HEK293T (cell line): Measurements from ENCODE around the gene CD1D.
"Not testable (repeated sequence)": the region's sequence is repeated elsewhere in the genome, so short reads cannot be mapped to it uniquely, and the experiment has no call there.

Experiments
- CTCF ChIA-PET: fragments of 350-600 bp; formaldehyde crosslinking; extraction: SDS; loops from one replicate; lab custom pipeline; 2021; ENCODE audit warnings: antibody characterized with exemption, inconsistent platforms; lab: Yijun Ruan, JAX
- POLR2A ChIA-PET: fragments of 350-600 bp; formaldehyde crosslinking; extraction: SDS; loops from one replicate; lab custom pipeline; 2020; ENCODE audit warnings: antibody characterized with exemption, inconsistent platforms; lab: Yijun Ruan, JAX
- DNase-seq: peaks from one replicate; pipeline ENCODE4 v3.0.0; 2012; ENCODE audit warnings: mixed read lengths; ENCODE audit errors: extremely low spot score
- ARNT ChIP-seq: fragments of 450-650 bp; IDR thresholded peaks from 2 replicates; pipeline ENCODE4 v1.6.1; 2017; ENCODE audit warnings: mild to moderate bottlenecking
- BHLHE40 ChIP-seq: fragments of 450-650 bp; IDR thresholded peaks from 2 replicates; pipeline ENCODE4 v1.6.1; 2016; ENCODE audit warnings: mild to moderate bottlenecking, moderate library complexity, borderline replicate concordance
- CTBP1 ChIP-seq: fragments of 450-650 bp; IDR thresholded peaks from 2 replicates; pipeline ENCODE4 v1.6.1; 2016; ENCODE audit warnings: borderline replicate concordance
- ELF4 ChIP-seq: fragments of 450-650 bp; IDR thresholded peaks from 2 replicates; pipeline ENCODE4 v1.6.1; 2017; ENCODE audit warnings: antibody characterized with exemption
- FOXA1 ChIP-seq: fragments of 450-650 bp; IDR thresholded peaks from 2 replicates; pipeline ENCODE4 v1.6.1; 2016; ENCODE audit warnings: mild to moderate bottlenecking
- FOXK2 ChIP-seq: fragments of 450-650 bp; IDR thresholded peaks from 2 replicates; pipeline ENCODE4 v1.6.1; 2016; ENCODE audit warnings: mild to moderate bottlenecking
- FOXM1 ChIP-seq: fragments of 450-650 bp; IDR thresholded peaks from 2 replicates; pipeline ENCODE4 v1.6.1; 2017; ENCODE audit warnings: mild to moderate bottlenecking, borderline replicate concordance
- HDGF ChIP-seq: fragments of 450-650 bp; IDR thresholded peaks from 2 replicates; pipeline ENCODE4 v1.6.1; 2017; ENCODE audit warnings: antibody characterized with exemption, borderline replicate concordance
- L3MBTL2 ChIP-seq: fragments of 450-650 bp; conservative IDR thresholded peaks from 2 replicates; pipeline ENCODE4 v1.6.1; 2016; ENCODE audit warnings: mild to moderate bottlenecking
- LEF1 ChIP-seq: fragments of 450-650 bp; IDR thresholded peaks from 2 replicates; pipeline ENCODE4 v1.6.1; 2017; ENCODE audit warnings: mild to moderate bottlenecking, borderline replicate concordance
- NFRKB ChIP-seq: fragments of 450-650 bp; IDR thresholded peaks from 2 replicates; pipeline ENCODE4 v1.6.1; 2016; ENCODE audit warnings: mild to moderate bottlenecking, moderate library complexity
- PKNOX1 ChIP-seq: fragments of 450-650 bp; IDR thresholded peaks from 2 replicates; pipeline ENCODE4 v1.6.1; 2016
- SP1 ChIP-seq: fragments of 450-650 bp; IDR thresholded peaks from 2 replicates; pipeline ENCODE4 v1.6.1; 2017
- SUZ12 ChIP-seq: fragments of 450-650 bp; IDR thresholded peaks from 2 replicates; pipeline ENCODE4 v1.6.1; 2016; ENCODE audit warnings: mild to moderate bottlenecking
- TARDBP ChIP-seq: fragments of 450-650 bp; IDR thresholded peaks from 2 replicates; pipeline ENCODE4 v1.6.1; 2016
- ZNF384 ChIP-seq: fragments of 450-650 bp; IDR thresholded peaks from 2 replicates; pipeline ENCODE4 v1.6.1; 2016

The CD1D gene

GRCh38 chr1:158200527-158200926 lies 19.8 kb downstream of the CD1D start:
- CTCF ChIA-PET, result interaction anchor here (0.6 kb wide), 1 partner anchor 596 kb away, joined by 3 read pairs; no protein-coding TSS in a partner anchor
- POLR2A ChIA-PET, result no interaction called here
- DNase-seq, result no peak

GRCh38 chr1:158203693-158204457 lies 23.2 kb downstream of the CD1D start:
- DNase-seq, result peak; percentile 42

More at GRCh38 chr1:158200527-158200926, 19.8 kb downstream of the CD1D start:
- TF ChIP-seq FOXM1 (no peak), TARDBP (no peak), ZNF384 (no peak), PKNOX1 (no peak), CTBP1 (no peak), SUZ12 (no peak), NFRKB (no peak), FOXK2 (no peak), L3MBTL2 (no peak), HDGF (no peak), SP1 (no peak), FOXA1 (no peak), ELF4 (no peak), BHLHE40 (no peak), ARNT (no peak), LEF1 (no peak)

GRCh38 chr1:158204458-158204827 lies 23.7 kb downstream of the CD1D start:
- ChIA-PET POLR2A (no interaction called here), CTCF (interaction anchor here (0.6 to 2.1 kb wide), 5 partner anchors 11 to 1655 kb away, joined by 3 to 6 read pairs (median 4); no protein-coding TSS in a partner anchor)
- TF ChIP-seq SP1 (no peak), TARDBP (no peak), ARNT (no peak), ZNF384 (no peak), L3MBTL2 (no peak), PKNOX1 (no peak), LEF1 (no peak), NFRKB (no peak), ELF4 (no peak), CTBP1 (no peak), FOXA1 (no peak), FOXM1 (no peak)
- no peak for DNase-seq

More at GRCh38 chr1:158203693-158204457, 23.2 kb downstream of the CD1D start:
- TF ChIP-seq BHLHE40 (no peak), PKNOX1 (no peak), FOXA1 (no peak), SP1 (no peak), LEF1 (no peak), NFRKB (no peak), ELF4 (no peak)
- CTCF ChIA-PET, result interaction anchor here (0.6 to 2.1 kb wide), 8 partner anchors 11 to 1656 kb away, joined by 3 to 6 read pairs (median 4); no protein-coding TSS in a partner anchor
- POLR2A ChIA-PET, result no interaction called here

GRCh38 chr1:158208586-158209116 lies 28.0 kb downstream of the CD1D start:
- ChIA-PET CTCF (no interaction called here), POLR2A (no interaction called here)
- DNase-seq, result no peak
- no peak for TF ChIP-seq ZNF384
- TF ChIP-seq NFRKB, result no peak
- no peak for TF ChIP-seq ARNT
- TF ChIP-seq SUZ12, result no peak
- no peak for TF ChIP-seq LEF1
- no peak for TF ChIP-seq L3MBTL2
- TF ChIP-seq BHLHE40, result no peak
- no peak for TF ChIP-seq FOXA1
- no peak for TF ChIP-seq TARDBP
- TF ChIP-seq FOXK2, result no peak
- TF ChIP-seq CTBP1, result no peak
- no peak for TF ChIP-seq SP1
- no peak for TF ChIP-seq HDGF
- no peak for TF ChIP-seq FOXM1

GRCh38 chr1:158212320-158212719 lies 31.6 kb downstream of the CD1D start:
- ChIA-PET CTCF (no interaction called here), POLR2A (no interaction called here)
- DNase-seq, result no peak

GRCh38 chr1:158223445-158223844 lies 42.8 kb downstream of the CD1D start:
- POLR2A ChIA-PET, CTCF ChIA-PET, DNase-seq: not testable (repeated sequence)

More at GRCh38 chr1:158212320-158212719, 31.6 kb downstream of the CD1D start:
- no peak for TF ChIP-seq TARDBP
- TF ChIP-seq NFRKB, result no peak
- no peak for TF ChIP-seq ARNT
- no peak for TF ChIP-seq LEF1
- no peak for TF ChIP-seq L3MBTL2
- TF ChIP-seq ZNF384, result no peak
- no peak for TF ChIP-seq SUZ12
- TF ChIP-seq CTBP1, result no peak
- TF ChIP-seq PKNOX1, result no peak
- no peak for TF ChIP-seq BHLHE40
- no peak for TF ChIP-seq FOXM1
- no peak for TF ChIP-seq FOXA1
- TF ChIP-seq FOXK2, result no peak
- TF ChIP-seq ELF4, result no peak
- no peak for TF ChIP-seq HDGF
